Measurements from ENCODE around the gene ZDHHC6.
"Not testable (repeated sequence)": the region's sequence is repeated elsewhere in the genome, so short reads cannot be mapped to it uniquely, and the experiment has no call there.

ZDHHC6 gene

DNA sequence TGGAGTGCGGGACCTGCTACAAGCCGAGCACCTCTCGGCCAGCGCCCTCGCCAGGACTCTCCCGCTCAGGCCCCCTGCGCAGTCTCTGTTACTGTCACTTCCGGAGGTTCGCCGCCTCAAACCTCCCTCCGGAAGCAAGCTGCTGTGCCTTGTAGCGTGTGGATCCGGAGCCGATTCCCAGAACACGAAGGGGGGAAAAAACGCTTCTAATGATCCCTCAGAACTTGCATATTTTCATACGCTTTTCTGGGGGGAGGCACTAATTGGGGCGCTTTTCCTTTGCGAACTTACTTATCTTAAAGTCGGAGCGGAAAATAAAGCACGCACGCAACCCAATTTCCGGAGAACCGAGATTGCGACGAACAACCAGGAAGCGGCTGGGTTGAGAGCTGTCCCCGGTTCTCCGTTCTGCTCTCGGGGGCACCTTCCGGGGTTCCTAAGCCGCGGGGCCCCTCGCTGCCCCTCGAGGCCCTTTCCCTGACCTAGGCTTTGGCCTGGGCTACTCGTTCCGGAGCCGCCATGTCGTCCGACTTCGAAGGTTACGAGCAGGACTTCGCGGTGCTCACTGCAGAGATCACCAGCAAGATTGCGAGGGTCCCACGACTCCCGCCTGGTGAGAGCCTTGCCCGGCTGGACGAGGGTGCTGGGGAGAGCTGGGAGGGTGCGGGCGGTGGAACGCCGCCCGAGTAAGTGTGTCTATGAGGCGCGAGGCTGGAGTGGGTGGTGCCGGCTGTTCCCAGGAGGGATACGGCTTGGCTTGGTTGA is at the start of gene ZDHHC6, which contains the start of gene VTI1A:
Gene ZDHHC6 (minus strand): TSS at position 60 of the 765 bp plus-strand sequence. CDS start 1,478 bp downstream, outside the sequence.
Gene VTI1A (plus strand): TSS at position 361 of the 765 bp plus-strand sequence. CDS start 159 bp downstream, at position 520.
- peak; percentile 89 for DNase-seq

- DNase-seq = no peak
Observed at GRCh38 chr10:112492736-112493135, 46.0 kb upstream of the ZDHHC6 start.

DNA sequence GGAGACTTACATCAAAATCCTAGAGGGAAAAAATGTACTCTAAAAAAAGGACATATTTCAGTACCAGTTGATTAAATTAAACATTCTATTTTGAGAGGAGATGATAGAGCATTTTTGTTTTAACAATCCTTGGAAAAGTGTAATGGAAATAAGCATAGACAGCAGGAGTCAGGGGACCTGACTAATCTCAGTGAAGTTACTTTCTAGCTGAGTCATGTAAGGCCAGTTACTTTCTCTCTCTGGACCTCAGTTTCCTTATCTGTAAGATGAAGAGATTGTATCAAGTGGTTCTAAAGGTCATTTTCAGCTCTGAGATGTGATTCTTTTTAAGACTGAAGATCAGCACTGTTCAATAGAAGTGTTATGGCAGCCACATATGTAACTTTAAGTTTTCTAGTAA is 44.4 kb upstream of the ZDHHC6 start:
- DNase-seq = no peak

DNA sequence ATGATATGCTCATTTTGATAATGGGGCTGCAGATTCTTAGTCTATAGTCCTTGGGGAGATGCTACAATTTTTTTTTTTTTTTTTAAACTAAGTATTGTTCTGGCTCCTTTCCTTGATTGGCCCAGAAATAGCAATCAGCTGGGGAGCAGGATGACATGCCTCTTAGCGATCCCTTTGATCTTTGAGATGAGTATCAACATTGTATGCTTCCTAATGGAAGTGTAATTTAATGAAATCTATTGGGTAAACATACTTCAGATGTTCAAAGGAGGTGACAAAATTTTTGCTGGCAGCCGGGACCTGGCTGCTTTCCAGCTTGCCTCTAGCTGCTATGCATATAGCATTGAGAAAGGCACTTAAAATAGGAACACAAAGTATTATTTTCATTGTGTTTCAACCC is 43.8 kb upstream of the ZDHHC6 start:
- DNase-seq = no peak

GRCh38 chr10:112487964-112488363 is 41.2 kb upstream of the ZDHHC6 start:
- DNase-seq = no peak

GRCh38 chr10:112484399-112484798 is 37.7 kb upstream of the ZDHHC6 start:
- DNase-seq = no peak

GRCh38 chr10:112481602-112482001 is 34.9 kb upstream of the ZDHHC6 start:
- DNase-seq = no peak

GRCh38 chr10:112475575-112476218 is 29.0 kb upstream of the ZDHHC6 start:
- DNase-seq = peak; percentile 35

GRCh38 chr10:112471878-112472487 is 25.3 kb upstream of the ZDHHC6 start:
- DNase-seq = peak; percentile 22

- DNase-seq = no peak
Observed at GRCh38 chr10:112467541-112468075, 20.9 kb upstream of the ZDHHC6 start.

DNA sequence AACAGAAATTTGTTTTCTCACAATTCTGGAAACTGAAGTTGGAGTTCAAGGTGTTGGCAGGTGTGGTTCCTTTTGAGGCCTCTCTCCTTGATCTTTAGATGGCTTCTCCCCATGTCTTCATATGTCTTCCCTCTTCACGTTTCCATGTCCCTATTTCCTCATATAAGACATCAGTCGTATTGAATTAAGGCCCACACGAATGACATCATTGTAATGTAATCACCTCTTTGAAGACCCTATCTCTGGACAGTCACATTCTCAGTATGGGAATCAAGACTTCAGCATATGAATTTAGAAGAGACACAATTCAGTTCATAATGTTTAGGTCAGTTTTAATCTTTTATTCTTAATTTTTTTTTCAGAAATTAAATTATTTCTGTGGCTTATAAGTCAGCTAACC is 20.1 kb upstream of the ZDHHC6 start:
- no peak for DNase-seq

DNA sequence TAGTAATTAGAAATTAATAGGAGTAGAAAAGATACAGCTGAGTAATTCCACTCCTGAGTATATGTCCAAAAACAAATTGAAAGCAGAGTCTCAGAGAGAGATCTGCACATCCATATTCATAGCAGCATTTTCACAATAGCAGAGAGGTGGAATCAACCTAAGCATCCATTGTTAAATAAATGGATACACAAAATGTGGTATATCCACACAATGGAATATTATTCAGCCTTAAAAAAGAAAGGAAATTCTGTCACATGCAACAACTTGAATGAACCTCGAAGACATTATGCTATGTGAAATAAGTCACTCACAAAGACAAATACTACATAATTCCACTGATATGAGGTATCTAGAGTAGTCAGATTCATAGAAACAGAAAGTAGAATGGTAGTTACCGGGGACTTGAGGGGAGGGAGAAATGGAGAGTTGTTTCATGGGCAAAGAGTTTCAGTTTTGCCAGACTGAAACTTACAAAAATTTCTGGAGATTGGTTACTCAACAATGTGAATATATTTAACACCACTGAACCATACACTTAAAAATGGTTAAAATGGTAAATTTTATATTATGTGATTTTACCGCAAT is 18.7 kb upstream of the ZDHHC6 start:
- DNase-seq = no peak

DNA sequence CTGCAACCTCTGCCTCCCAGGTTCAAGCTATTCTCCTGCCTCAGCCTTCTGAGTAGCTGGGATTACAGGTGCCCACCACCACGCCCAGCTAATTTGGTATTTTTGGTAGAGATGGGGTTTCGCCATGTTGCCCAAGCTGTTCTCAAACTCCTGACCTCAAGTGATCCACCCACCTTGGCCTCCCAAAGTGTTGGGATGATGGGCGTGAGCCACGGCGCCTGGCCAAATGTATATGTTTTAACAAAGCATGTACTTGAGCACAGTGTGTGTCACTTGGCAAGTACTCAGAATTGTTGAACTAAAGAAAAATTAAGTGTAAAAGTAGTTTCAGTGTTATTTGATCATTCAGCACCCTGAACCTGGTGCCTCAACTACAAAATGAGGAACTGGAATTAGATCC is 17.4 kb upstream of the ZDHHC6 start:
- not testable (repeated sequence) for DNase-seq

GRCh38 chr10:112461029-112461887 is 14.5 kb upstream of the ZDHHC6 start:
- DNase-seq = no peak

- DNase-seq = no peak
Observed at GRCh38 chr10:112460366-112460765, 13.7 kb upstream of the ZDHHC6 start.

DNA sequence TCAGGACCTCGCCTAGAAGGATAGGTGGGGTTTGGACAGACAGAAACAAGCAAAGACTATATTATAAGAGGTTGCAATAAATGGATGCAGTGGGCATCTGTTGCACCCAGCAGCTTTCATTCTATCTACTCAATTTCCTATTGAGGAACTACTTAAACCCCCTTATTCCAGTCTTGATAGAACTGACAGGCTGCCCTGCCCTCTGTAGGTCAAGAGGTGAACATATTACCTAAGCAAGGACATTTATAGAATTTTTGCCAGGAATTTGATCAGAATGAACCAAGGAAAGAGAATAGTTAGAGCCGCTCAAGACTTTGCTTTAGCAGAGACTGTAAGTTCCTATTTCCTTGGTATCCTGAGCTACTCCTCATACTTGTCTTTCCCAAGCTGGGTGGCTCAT is 9.8 kb upstream of the ZDHHC6 start:
- no peak for DNase-seq

GRCh38 chr10:112454910-112455779 is 8.4 kb upstream of the ZDHHC6 start:
- DNase-seq = no peak

GRCh38 chr10:112448888-112449287 is 2.2 kb upstream of the ZDHHC6 start:
- DNase-seq = no peak

- DNase-seq = no peak
Observed at GRCh38 chr10:112447620-112447928, 860 bp upstream of the ZDHHC6 start.

DNA sequence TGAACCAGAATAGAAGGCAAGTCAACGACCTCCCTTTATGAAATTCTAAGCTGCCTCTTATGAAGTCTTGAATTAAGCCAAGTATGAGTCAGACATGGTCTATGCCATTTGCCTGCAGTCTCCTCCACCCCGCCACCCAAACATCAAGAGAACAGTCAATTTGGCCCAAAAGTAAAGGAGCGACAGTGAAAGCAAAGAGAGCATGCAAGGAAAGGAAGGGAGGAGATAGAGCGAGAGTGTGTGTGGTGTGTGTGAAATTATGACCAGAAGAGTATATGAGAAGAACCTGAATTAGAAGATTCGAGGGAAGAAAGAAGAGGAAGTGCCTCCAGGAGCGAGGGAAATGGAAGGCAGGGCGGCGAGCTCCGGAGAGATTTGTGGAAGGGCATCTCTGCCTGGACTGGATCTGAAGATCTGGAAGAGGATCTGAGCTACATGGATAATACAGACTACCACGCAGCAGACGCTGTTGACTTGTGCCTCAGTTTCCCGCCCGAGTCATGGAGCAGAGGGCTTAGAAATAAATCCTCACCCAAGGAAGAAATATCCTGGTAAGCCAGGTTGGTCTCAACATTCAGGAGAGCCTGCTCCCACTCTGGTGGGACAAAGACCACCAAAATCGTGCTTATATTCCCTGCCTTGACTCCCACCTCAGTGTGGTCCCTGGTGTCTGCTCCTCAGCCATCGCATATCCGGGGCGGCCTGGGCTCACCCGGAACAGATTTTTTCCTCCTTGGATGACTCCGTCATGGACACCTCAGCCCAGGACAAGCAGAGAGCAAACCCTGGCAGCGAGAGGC is 459 bp downstream of the ZDHHC6 start:
- no peak for DNase-seq

GRCh38 chr10:112442063-112442462 is 4.7 kb downstream of the ZDHHC6 start:
- no peak for DNase-seq
